HG03442 (cell line): ENCODE results near the gene ZNF83.
"Not testable (repeated sequence)": the region's sequence is repeated elsewhere in the genome, so short reads cannot be mapped to it uniquely, and the experiment has no call there.

Source experiments
- ATAC-seq: cut with Tn5 transposase; IDR thresholded peaks from one replicate; pipeline ENCODE4 v1.9.1; 2021; ENCODE audit warnings: mild to moderate bottlenecking, moderate library complexity; ENCODE audit not compliant: unreplicated experiment

The ZNF83 gene

DNA sequence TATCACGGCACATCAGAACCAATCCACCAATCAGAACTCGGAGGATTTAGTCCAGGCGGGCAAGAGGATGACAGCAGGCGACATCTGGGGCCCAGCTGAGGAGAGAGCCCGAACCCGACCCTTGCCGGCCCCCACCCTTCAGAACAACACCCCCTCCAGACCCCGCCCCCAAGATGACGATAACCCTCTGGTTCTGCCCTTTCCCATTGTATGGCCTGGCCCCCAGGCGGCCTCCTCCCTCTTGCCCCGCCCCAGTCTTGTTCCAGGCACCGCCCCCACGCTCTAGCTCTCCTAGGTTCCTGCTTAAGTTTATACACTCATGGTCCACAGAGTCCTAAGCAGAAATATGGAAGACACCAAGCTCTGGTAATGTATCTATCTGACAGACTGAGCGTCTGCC is 2.8 kb upstream of the ZNF83 start:
- ATAC-seq: no peak

DNA sequence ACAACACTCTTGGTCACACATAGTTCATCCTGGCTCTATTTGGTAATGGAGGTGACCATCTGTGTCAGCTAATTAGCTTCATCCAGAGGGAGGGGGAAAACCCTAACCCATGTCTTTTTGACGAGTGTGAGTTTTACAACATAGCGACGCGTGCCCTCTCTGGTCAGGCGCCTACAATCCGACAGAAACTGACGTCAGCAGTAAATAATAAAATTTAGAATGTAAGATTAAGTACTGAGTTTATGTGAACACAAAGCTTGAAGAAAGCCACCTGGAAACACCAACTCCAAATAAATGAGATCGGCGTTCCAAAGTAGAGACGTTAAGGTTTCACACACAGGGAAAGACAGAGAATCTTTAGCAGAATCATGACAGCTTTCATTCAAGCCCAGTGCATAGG is 1.8 kb upstream of the ZNF83 start:
- no peak for ATAC-seq

DNA sequence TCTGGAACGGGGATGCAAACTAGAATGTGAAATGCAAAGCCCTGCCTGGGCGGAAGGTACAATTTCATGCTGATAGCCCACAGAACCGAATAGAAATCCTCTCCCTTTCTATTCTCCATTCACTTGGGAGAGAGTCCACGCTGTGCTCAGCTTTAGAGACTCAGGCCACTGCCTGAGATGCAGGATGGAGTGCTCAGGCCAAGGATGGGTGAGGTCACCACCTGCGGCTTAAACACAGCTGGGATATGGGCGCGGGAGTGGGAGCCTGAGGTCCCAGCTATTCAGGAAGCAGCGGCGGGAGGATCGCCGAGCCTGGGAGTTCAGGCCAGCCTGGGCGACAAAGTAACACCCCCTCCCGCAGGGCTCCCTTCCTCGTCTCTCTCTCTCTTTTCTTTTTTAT is 446 bp upstream of the ZNF83 start:
- ATAC-seq: peak; percentile 18

DNA sequence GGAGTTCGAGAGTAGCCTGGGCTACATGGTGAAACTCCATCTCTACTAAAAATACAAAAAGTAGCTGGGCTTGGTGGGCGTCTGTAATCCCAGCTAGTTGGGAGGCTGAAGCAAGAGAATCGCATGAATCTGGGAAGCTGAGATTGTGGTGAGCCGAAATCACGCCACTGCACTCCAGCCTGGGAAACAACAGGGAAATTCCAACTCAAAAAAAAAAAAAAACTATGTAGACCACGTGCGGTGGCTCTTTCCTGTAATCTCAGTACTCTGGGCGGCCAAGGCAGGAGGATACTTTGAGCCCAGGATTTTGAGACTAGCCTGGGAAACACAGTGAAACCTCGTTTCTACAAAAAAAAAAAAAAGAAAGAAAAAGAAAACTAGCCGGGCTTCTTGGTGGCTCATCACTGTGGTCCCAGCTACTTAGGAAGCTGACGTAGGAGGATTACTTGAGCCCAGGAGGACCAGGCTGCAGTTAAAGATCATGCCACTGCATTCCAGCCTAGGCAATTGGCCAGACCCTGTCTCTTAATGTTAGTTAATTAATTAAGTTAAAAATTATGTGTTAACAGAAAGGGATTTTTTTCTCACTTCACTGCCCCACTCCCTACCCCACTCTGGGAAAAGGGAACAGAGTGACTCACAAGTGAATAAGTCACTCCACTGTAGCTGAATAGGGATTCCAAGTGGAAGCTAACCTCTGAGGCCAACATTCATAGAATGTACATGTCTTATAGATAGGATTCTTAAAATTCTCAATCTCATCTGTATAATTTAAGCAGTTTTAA is 2.2 kb downstream of the ZNF83 start:
- no peak for ATAC-seq

DNA sequence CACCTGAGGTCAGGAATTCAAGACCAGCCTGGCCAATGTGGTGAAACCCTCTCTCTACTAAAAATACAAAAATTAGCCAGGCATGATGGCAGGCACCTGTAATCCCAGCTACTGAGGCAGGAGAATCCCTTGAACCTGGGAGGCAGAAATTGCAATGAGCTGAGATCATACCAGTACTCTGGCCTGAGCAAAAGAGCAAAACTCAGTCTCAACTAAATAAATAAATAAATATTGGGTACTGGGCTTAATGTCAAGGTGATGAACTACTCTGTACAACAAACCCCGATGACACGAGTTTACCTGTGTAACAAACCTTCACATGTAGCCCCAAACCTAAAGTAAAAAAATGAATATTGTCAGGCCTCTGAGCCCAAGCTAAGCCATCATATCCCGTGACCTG is 10.7 kb downstream of the ZNF83 start:
- not testable (repeated sequence) for ATAC-seq

DNA sequence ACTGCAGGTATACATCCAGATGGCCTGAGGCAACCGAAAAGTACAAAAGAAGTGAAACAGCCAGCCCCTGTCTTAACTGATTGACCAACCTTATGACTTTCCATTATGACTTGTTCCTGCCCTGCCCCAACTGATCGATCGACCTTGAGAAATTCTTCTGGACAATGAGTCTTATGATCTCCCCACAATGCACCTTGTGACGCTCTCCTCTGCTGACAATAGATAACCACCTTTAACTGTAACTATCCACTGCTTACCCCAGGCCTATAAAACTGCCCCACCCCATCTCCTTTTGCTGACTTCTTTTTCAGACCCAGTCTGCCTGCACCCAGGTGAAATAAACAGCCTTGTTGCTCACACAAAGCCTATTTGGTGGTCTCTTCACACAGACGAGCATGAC is 11.2 kb downstream of the ZNF83 start:
- ATAC-seq: no peak

DNA sequence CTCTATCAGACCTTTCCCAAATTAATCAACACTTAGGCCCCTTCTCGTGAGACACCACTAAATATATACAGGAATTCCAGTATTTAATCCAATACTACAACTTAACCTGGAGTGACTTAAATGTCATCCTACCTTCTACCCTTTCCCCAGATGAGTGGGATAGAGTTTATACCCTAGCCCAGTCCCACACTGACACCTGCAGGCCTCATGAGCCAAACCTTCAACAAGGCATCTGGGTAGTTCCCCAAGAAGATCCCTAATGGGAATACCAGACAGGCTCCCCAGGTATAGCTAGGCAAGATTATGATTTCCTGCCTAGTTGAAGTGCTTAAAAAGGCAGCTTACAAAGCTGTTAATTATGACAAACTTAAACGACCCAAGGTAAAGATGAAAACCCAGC is 15.9 kb downstream of the ZNF83 start:
- ATAC-seq: no peak

DNA sequence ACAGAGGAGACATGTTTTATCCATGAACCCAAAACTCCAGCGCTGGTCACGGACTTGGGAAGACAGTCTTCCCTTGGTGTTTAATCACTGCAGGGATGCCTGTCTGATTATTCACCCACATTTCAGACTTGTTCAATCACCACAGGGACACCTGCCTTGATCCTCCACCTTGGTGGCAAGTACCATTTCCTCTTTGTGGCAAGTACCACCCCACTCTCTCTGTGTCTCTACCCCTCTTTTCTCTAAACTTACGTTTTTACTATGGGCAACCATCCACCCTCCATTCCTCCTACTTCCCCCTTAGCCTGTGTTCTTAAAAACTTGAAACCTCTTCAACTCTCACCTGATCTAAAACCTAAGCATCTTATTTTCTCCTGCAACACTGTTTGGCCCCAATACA is 16.8 kb downstream of the ZNF83 start:
- no peak for ATAC-seq

DNA sequence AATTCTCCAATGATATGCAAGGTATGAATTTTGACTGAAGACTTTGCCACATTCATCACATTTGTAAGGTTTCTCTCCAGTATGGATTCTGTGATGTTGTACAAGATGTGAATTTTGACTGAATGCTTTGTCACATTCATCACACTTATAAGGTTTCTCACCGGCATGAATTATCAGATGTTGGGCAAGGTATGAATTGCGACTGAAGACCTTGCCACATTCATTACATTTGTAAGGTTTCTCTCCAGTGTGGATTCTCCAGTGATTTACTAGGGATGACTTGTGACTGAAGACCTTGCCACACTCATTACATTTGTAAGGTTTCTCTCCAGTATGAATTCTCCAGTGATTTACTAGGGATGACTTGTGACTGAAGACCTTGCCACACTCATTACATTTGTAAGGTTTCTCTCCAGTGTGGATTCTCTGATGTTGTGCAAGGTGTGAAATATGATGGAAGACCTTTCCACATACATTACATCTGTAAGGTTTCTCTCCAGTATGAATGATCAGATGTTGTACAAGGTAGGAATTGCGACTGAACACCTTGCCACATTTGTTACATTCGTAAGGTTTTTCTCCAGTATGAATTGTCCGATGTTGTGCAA is 24.8 kb downstream of the ZNF83 start:
- ATAC-seq: no peak

DNA sequence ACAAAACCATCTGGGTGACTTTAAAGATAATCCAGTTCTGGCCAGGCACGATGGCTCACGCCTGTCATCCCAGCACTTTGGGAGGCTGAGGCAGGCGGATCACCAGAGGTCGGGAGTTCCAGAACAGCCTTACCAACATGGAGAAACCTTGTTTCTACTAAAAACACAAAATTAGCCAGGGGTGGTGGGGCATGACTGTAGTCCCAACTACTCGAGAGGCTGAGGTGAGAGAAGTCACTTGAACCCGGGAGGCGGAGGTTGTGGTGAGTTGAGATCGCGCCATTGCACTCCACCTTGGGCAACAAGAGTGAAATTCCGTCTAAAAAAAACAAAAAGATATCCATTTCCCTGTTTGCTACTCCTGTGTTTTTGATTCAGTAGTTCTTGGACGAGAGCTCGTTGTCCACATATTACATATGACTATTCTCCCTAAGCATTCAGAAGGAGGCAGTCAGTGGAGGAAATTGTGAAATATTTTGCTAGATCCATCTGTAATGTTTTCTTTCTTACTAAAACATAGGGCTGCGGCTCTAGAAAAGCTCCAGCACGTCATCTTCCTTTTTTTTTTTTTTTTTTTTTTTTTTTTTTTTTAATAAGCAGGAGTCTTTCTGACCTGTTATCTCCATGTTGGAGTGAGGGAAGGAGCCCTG is 34.5 kb downstream of the ZNF83 start:
- no peak for ATAC-seq

DNA sequence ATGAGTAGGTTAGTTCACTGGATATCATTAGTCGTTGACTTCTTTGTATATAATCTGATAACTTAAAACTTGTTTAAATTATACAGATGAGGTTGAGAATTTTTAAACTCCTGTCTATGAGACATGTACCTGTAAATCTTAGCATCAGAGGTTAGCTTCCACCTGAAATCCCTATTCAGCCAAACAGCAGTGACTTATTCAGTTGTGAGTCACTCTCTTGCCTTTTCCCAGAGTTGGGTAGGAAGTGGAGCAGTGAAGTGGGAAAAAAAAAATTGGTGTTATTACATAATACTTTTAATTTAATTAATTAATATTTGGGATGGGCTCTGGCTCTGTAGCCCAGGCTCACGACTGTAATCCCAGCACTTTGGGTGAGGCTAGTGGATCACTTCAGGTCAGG is 35.2 kb downstream of the ZNF83 start:
- no peak for ATAC-seq

DNA sequence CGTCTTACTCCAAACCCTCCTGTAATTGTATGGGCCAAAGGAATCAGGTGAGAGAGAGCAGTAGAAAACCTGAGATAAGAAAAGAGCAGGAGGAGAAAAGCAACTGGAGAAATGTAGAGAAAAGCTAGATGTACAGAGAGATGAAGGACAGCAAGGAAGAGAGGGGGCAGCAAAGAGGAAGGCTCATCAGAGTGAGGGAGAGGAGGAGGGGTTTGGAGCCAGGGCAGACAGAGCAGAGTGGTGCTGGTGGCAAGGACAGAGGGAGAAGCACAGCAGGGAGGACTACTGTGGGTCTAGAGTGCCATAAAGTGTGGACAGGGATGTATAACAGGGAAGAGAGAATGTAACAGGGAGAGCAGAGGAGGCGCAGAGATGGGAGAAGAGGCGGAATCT is 36.2 kb downstream of the ZNF83 start:
- not testable (repeated sequence) for ATAC-seq

DNA sequence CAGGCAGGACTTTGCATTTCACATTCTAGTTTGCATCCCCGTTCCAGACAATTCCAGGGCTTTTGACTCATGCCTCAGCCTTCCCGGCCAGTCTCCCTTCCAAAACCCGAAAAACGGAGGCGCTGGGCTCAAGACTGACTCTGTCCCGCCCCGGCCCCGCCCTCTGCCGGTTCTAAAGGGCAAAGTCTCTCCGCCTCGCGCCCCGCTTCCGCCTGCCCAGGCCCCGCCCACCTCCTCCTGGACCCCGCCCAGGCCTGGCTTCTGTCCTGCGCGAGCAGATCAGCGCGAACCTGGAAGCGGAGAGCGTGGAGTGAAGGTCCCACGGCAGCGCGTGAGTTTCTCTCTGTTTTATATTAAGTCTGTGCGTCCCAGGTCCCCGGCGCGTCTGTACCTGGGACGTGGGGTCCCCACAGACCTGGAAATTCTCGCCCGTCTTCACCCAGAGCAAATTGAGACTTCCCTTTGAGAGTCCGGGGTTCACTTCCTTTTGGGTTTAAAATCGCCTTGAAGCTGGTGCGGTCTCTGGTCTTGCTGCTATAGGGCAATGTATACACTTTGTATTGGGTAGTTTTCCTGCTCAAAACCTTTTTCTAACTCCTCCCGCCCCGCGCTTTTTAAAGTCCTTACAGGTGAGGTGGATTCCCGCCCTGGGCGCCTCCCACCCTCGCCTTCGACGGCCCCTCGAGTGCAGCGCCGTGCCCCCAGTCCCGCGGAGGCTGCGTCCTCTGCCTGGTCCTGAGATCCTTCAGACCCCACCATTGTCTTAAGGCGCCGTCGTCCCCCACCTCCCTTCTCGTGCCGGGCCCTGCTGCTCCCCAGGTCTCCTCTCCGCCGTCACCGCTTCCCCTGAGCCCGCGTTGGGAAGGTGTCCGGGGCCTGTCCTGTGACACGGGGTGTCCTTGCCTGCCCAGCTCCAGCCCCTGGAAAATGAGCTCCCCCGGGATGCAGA is 36.9 kb downstream of the ZNF83 start:
- peak; percentile 88 for ATAC-seq

DNA sequence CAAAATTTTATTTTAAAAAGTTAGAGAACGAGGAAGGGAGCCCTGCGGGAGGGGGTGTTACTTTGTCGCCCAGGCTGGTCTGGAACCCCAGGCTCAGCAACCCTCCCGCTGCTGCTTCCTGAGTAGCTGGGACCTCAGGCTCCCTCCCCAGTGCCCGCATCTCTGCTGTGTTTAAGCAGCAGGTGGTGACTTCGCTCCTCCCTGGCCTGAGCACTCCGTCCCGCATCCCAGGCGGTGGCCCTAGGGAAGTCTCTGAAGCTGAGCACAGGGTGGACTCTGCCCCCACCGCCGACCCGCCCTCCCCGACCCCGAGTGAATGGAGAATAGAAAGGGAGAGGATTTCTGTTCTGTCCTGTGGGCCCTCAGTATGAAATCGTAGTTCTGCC is 37.5 kb downstream of the ZNF83 start:
- peak; percentile 19 for ATAC-seq

DNA sequence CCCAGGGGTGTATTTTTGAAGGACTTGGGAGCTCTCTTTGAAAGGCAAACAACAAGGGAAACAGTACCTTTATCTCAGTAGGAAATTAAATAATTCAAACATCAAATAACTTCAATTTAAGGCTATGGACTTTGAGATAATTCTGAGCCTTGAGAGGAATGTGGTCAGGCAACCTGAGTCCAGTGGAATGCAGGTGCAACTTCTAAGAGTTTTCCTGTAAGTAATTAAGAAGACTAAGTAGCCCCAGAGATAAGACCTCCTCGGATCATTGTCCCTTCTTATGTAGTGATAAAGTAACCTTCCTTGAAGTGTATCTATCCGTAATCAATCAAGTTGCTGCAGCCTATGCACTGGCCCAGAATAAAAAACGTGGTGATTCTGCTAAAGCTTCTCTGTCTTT is 38.9 kb downstream of the ZNF83 start:
- no peak for ATAC-seq

DNA sequence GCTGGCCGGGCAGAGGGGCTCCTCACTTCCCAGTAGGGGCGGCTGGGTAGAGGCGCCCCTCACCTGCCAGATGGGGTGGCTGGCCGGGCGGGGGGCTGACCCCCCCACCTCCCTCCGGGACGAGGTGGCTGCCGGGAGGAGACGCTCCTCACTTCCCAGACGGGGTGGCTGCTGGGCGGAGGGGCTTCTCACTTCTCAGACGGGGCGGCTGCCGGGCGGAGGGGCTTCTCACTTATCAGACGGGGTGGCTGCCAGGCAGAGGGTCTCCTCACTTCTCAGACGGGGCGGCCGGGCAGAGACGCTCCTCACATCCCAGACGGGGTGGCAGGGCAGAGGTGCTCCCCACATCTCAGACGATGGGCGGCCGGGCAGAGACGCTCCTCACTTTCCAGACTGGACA is 44.7 kb downstream of the ZNF83 start:
- not testable (repeated sequence) for ATAC-seq

DNA sequence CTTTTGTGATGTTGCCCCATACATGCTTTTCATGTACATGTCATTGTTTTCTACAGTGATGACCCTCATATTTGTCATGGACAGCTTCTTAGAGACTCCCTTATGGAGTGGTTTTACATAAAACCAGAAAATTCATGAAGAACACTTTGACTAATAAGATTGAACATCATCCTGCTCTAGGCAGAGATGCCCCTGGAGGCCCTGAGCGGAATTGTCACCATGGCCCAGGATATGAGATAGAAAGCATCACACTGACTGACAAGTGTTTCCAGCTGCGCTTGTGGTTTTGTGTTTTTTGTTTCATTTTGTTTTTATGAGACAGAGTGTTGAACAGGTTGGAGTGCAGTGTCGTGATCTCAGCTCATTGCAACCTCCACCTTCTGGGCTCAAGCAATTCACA is 45.9 kb downstream of the ZNF83 start:
- ATAC-seq: no peak

DNA sequence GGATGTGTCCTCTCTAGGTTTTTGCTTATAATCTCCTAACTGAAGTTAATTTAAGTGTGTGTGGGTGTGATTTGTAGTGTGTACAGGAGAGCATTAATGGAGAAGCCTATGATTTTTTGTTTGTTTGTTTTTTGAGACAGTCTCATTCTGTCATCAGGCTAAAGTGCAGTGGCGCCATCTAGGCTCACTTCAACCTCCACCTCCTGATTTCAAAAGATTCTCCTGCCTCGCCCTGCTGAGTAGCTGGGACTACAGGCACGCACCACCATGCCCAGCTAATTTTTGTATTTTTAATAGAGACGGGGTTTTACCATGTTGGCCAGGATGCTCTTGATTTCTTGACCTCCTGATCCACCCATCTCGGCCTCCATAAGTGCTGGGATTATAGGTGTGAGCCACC is 47.4 kb downstream of the ZNF83 start:
- no peak for ATAC-seq

DNA sequence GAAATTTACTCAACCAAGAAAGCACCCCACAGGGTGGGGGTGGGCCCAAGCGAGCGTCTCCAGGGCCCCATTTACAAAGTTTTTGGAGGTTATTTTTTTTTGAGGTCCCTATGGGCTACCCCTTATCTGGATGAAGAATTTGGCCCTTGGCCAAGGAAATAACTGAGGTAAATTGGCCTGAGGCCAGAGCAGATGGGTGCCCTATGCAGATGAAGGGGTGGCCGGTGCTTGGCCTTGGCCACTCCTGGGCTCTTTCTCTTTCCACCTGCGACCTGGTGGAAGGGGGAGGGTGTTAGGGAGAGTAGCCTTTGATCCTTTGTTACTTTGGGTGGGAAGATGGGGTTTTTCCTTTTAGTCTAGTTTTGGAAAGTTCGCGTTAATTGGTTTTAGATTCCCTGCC is 52.6 kb downstream of the ZNF83 start:
- ATAC-seq: no peak

DNA sequence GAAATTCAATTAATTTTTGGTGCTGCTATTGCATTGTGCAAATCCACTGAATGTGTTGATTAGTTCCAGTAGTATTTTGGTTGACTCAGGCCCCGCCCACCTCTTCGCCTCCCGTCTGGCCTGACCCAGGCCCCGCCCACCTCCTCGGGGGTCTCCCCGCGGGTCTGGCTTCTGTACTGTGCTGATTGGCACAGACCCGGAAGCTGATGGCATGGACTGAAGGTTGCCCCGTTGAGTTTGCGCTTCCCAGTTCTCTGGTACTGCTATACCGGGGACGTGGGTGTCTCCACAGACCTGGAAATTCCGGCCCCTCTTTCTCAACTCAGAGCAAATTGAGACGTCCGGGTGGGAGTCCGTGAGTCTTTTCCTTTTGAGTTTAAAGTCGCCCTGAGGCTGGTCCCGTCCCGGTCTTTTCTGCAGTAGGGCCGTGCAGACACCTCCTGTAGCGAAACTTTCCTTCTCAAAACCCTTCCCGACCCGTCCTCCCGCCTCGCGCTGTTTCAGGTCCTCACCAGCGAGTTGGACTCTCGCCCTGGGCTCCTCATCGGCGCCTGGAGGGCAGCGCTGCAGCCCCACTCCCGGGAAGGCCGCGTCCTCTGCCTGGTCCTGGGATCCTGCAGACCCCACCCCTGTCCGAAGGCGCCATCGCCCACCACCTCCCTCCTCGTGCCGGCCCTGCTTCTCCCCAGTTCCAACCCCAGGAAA is 53.3 kb downstream of the ZNF83 start:
- ATAC-seq: no peak
